Transverse colon (tissue), 4 donors: ENCODE data around the gene MGAT4A. TPM values are rescaled to one million over a fixed set of nuclear protein-coding genes. Genes with fewer than 3 reads are reported as not detected.
A peak's percentile ranks its signal among the peaks of the same experiment; 100 is the strongest.

Source experiments
- DNase-seq: peaks from one replicate; pipeline ENCODE4 v3.0.0-alpha.2; 2019
- H3K27ac ChIP-seq, 4 donors: fragments of 200-600 bp; sonication (generic); 2 replicates each; pipeline ENCODE4 v1.5.1; 2016 to 2018; ENCODE audit warnings: inconsistent platforms in 4 of 4
- H3K27me3 ChIP-seq: fragments of 200-600 bp; sonication (generic); 2 replicates; pipeline ENCODE4 v1.5.1; 2017; ENCODE audit warnings: inconsistent platforms
- H3K36me3 ChIP-seq, 4 donors: fragments of 200-600 bp; sonication (generic); 2 replicates each; pipeline ENCODE4 v1.5.1; 2017 to 2019; ENCODE audit warnings: inconsistent platforms in 4 of 4
- H3K4me1 ChIP-seq, 4 donors: fragments of 200-600 bp; sonication (generic); 2 replicates each; pipeline ENCODE4 v1.5.1; 2017 to 2020; ENCODE audit warnings: inconsistent platforms in 4 of 4
- H3K4me3 ChIP-seq, 4 donors: fragments of 200-600 bp; sonication (generic); 1 replicate in 1 of 4; 2 replicates in 3 of 4; pipeline versions ENCODE4 v1.5.1 to v1.6.1; 2017 to 2019; ENCODE audit warnings: inconsistent platforms in 4 of 4
- H3K9me3 ChIP-seq, 2 donors: fragments of 200-600 bp; sonication (generic); 2 replicates each; pipeline ENCODE4 v1.5.1; 2017 to 2019; ENCODE audit warnings: inconsistent platforms in 2 of 2
- CTCF ChIP-seq, 5 experiments: fragments of 200-600 bp in 3 of 5; fragments of 450-650 bp in 2 of 5; sonication (generic) in 3 of 5; IDR thresholded peaks; 1 replicate in 2 of 5; 2 replicates in 3 of 5; pipeline ENCODE4 v1.5.1; 2016 to 2017; ENCODE audit warnings: antibody characterized with exemption in 5 of 5, inconsistent platforms in 3 of 5, mild to moderate bottlenecking in 2 of 5, moderate library complexity in 1 of 5
- EP300 ChIP-seq: sonication (generic); formaldehyde crosslinking; IDR thresholded peaks from one replicate; pipeline ENCODE4 v1.6.1; 2017; ENCODE audit warnings: antibody characterized with exemption, low read depth
- POLR2A ChIP-seq: fragments of 450-650 bp; IDR thresholded peaks from one replicate; pipeline ENCODE4 v1.6.1; 2016; ENCODE audit warnings: antibody characterized with exemption, mild to moderate bottlenecking, moderate library complexity
- POLR2AphosphoS5 ChIP-seq, 3 donors: sonication (generic); formaldehyde crosslinking; IDR thresholded peaks; one replicate each; pipeline ENCODE4 v1.6.1; 2016; ENCODE audit warnings: antibody characterized with exemption in 3 of 3
- WGBS, 2 donors: methylation state at CpG; one replicate each; pipeline ENCODE4 v1.1.5; 2018; ENCODE audit warnings: low coverage in 1 of 2; 5-methylcytosine and 5-hydroxymethylcytosine counted together
- in situ Hi-C, 4 donors: fragments of 200-750 bp; cut with MboI; loops; one replicate each; pipeline versions ENCODE4 v1.15.0 to v1.15.1; 2017; ENCODE audit warnings: low sequenced_read_pairs in 3 of 4, low pct_ligation_motif_present in 1 of 4, low pct_unique_long_range_greater_than_20kb in 1 of 4
- intact Hi-C: fragments of 100-400 bp; cut with DNase I; formaldehyde crosslinking; loops from one replicate; pipeline ENCODE4 v1.15.1; 2023; ENCODE audit warnings: low total_unique reads
- total RNA-seq, 4 donors: library from RNA; depleted of rRNA; stranded (reverse); fragments of >200 nt; gene quantifications; one replicate each; pipeline ENCODE4 v1.1.0, GENCODE V29; 2016

MGAT4A gene
- total RNA-seq, 4 donors from 2014 or later: 29.9 to 237 (median 124) TPM

- in situ Hi-C loops: no loop called here
- H3K27ac ChIP-seq: peak overlapping the region; percentile 54 to 99 (median 77)
- DNase-seq: no peak
These were observed 3.2 kb upstream of the MGAT4A start for GRCh38 chr2:98734162-98734561.

GRCh38 chr2:98732430-98733051 lies 1.6 kb upstream of the MGAT4A start:
- H3K27me3 ChIP-seq: no peaks in the 10 kb centered on the region
- no peaks in the 10 kb centered on the region for H3K36me3 ChIP-seq
- in situ Hi-C loops: no loop called here
- H3K4me3 ChIP-seq: peak overlapping the region in 2 of 4 donors; percentile 87 to 98
- no peaks in the 10 kb centered on the region for H3K9me3 ChIP-seq
- DNase-seq: no peak
- TF ChIP-seq POLR2AphosphoS5 (IDR thresholded peaks at IDR 0.05) (no peak), EP300 (no peak), POLR2A (no peak), CTCF (IDR thresholded peaks at IDR 0.05) (no peak)
- WGBS, 2 donors: 77 to 94% methylated on average over 2 to 8 of the region's 8 CpGs
- intact Hi-C loops: loop anchor here (5.0 kb wide), 1 partner anchor 75 kb away; no protein-coding TSS in a partner anchor
- H3K4me1 ChIP-seq: peaks cover 8 to 46% (median 35%) of the 10 kb centered on the region in 4 donors
- peak overlapping the region; percentile 88 to 99 (median 98) for H3K27ac ChIP-seq

More at GRCh38 chr2:98734162-98734561, 3.2 kb upstream of the MGAT4A start:
- peaks cover 0 to 31% (median 19%) of the 10 kb centered on the region in 4 donors for H3K4me1 ChIP-seq
- no peak overlapping the region for H3K4me3 ChIP-seq
- no peak for TF ChIP-seq POLR2A
- TF ChIP-seq CTCF (IDR thresholded peaks at IDR 0.05): no peak
- TF ChIP-seq POLR2AphosphoS5 (IDR thresholded peaks at IDR 0.05): no peak
- TF ChIP-seq EP300: no peak
- WGBS, 2 donors: 71% methylated on average over 3 of the region's 3 CpGs
- intact Hi-C loops: loop anchor here (5.0 kb wide), 1 partner anchor 73 kb away; no protein-coding TSS in a partner anchor
- no peaks in the 10 kb centered on the region for H3K9me3 ChIP-seq
- no peaks in the 10 kb centered on the region for H3K36me3 ChIP-seq
- no peaks in the 10 kb centered on the region for H3K27me3 ChIP-seq

GRCh38 chr2:98731894-98732349 lies 990 bp upstream of the MGAT4A start:
- DNase-seq: peak; percentile 59
- in situ Hi-C loops (no loop called here), intact Hi-C loops (loop anchor here (5.0 kb wide), 1 partner anchor 75 kb away; no protein-coding TSS in a partner anchor)
- 22 to 33% methylated on average over 5 to 6 of the region's 6 CpGs for WGBS, 2 donors
- H3K4me1 ChIP-seq: peaks cover 15 to 53% (median 41%) of the 10 kb centered on the region in 4 donors
- H3K27ac ChIP-seq: peak overlapping the region; percentile 88 to 99 (median 98)
- no peaks in the 10 kb centered on the region for H3K9me3 ChIP-seq
- H3K27me3 ChIP-seq: no peaks in the 10 kb centered on the region
- TF ChIP-seq CTCF (IDR thresholded peaks at IDR 0.05) (no peak), POLR2AphosphoS5 (IDR thresholded peaks at IDR 0.05) (peak in 2 of 3 donors; percentile 8 to 69)
- H3K4me3 ChIP-seq: peak overlapping the region; percentile 84 to 98 (median 87)
- no peaks in the 10 kb centered on the region for H3K36me3 ChIP-seq

- peaks cover 17 to 63% (median 52%) of the 10 kb centered on the region in 4 donors for H3K4me1 ChIP-seq
- peak; percentile 49 for DNase-seq
- intact Hi-C loops: loop anchor here (5.0 kb wide), 1 partner anchor 77 kb away; no protein-coding TSS in a partner anchor
- H3K4me3 ChIP-seq: peak overlapping the region; percentile 77 to 97 (median 95)
- no CpG with 5 or more reads among the region's 56 CpGs for WGBS, 2 donors
- H3K9me3 ChIP-seq: no peaks in the 10 kb centered on the region
- in situ Hi-C loops: no loop called here
- peak overlapping the region; percentile 93 to 96 (median 94) for H3K27ac ChIP-seq
- H3K36me3 ChIP-seq: no peaks in the 10 kb centered on the region
- H3K27me3 ChIP-seq: no peaks in the 10 kb centered on the region
- TF ChIP-seq CTCF (IDR thresholded peaks at IDR 0.05) (peak in 1 of 5 experiments; percentile 11), EP300 (no peak), POLR2AphosphoS5 (IDR thresholded peaks at IDR 0.05) (no peak), POLR2A (no peak)
These were observed 258 bp downstream of the MGAT4A start for GRCh38 chr2:98730707-98731040.
